HepG2 (cell line): ENCODE measurements around the gene NUDT13. TPM values are rescaled to one million over a fixed set of nuclear protein-coding genes. Genes with fewer than 3 reads are reported as not detected.

Experiments
- CERS6 ChIP-seq: sonication (generic); formaldehyde crosslinking; IDR thresholded peaks from 2 replicates; pipeline ENCODE4 v1.5.0; 2020; ENCODE audit warnings: missing genetic modification reagents
- GATA4 ChIP-seq: sonication (generic); IDR thresholded peaks from 2 replicates; pipeline ENCODE4 v1.6.1; 2016; ENCODE audit warnings: antibody characterized with exemption, low read depth, borderline replicate concordance
- JUNB ChIP-seq: sonication (generic); formaldehyde crosslinking; IDR thresholded peaks from 2 replicates; pipeline ENCODE4 v1.8.0; 2022; ENCODE audit warnings: missing genetic modification reagents, mild to moderate bottlenecking, borderline replicate concordance
- KLF13 ChIP-seq: sonication (generic); formaldehyde crosslinking; IDR thresholded peaks from 2 replicates; pipeline ENCODE4 v1.4.0; 2020; ENCODE audit warnings: mild to moderate bottlenecking, missing genetic modification reagents
- NCOA2 ChIP-seq: sonication (generic); formaldehyde crosslinking; IDR thresholded peaks from 2 replicates; pipeline ENCODE4 v1.8.0; 2022; ENCODE audit warnings: inconsistent platforms
- NONO ChIP-seq, 2 experiments: fragments of 450-650 bp in 1 of 2; sonication (generic) in 1 of 2; formaldehyde crosslinking in 1 of 2; IDR thresholded peaks in 1 of 2; conservative IDR thresholded peaks in 1 of 2; 2 replicates each; pipeline versions ENCODE4 v1.6.1 to v1.8.0; 2017 to 2022; ENCODE audit warnings: mild to moderate bottlenecking in 1 of 2, missing genetic modification reagents in 1 of 2, moderate library complexity in 1 of 2
- PLRG1 ChIP-seq: fragments of 450-650 bp; conservative IDR thresholded peaks from 2 replicates; pipeline ENCODE4 v1.6.1; 2016
- POLR2G ChIP-seq: fragments of 200-400 bp; formaldehyde crosslinking; IDR thresholded peaks from 2 replicates; pipeline ENCODE4 v1.6.1; 2018; ENCODE audit warnings: mild to moderate bottlenecking, low read depth, low read length, moderate library complexity
- RARA ChIP-seq: IDR thresholded peaks from 2 replicates; pipeline ENCODE4 v1.6.1; 2016; ENCODE audit warnings: missing genetic modification reagents, missing compliant biosample characterization
- RORA ChIP-seq: sonication (generic); formaldehyde crosslinking; IDR thresholded peaks from 2 replicates; pipeline ENCODE4 v1.5.0; 2020; ENCODE audit warnings: mild to moderate bottlenecking, missing genetic modification reagents, moderate library complexity
- SNAI1 ChIP-seq: sonication (generic); formaldehyde crosslinking; IDR thresholded peaks from 2 replicates; pipeline ENCODE4 v1.5.0; 2020; ENCODE audit warnings: mild to moderate bottlenecking, missing genetic modification reagents, borderline replicate concordance
- SOX5 ChIP-seq: IDR thresholded peaks from 2 replicates; pipeline ENCODE4 v1.6.1; 2016; ENCODE audit warnings: borderline replicate concordance
- ZBTB26 ChIP-seq: IDR thresholded peaks from 2 replicates; pipeline ENCODE4 v1.6.1; 2016; ENCODE audit warnings: missing compliant biosample characterization, missing genetic modification reagents, borderline replicate concordance
- ZFYVE20 ChIP-seq: sonication (generic); formaldehyde crosslinking; IDR thresholded peaks from 2 replicates; pipeline ENCODE4 v1.8.0; 2023; ENCODE audit warnings: low read depth, mild to moderate bottlenecking, moderate library complexity, missing genetic modification reagents, borderline replicate concordance
- ZNF362 ChIP-seq: sonication (generic); formaldehyde crosslinking; IDR thresholded peaks from 2 replicates; pipeline ENCODE4 v1.4.0; 2020; ENCODE audit warnings: missing genetic modification reagents, mild to moderate bottlenecking, borderline replicate concordance
- ZNF501 ChIP-seq: sonication (generic); formaldehyde crosslinking; IDR thresholded peaks from 2 replicates; pipeline ENCODE4 v1.5.1; 2020; ENCODE audit warnings: mild to moderate bottlenecking, moderate library complexity, missing genetic modification reagents
- ZNF512B ChIP-seq: sonication (generic); formaldehyde crosslinking; IDR thresholded peaks from 2 replicates; pipeline ENCODE4 v1.5.1; 2020; ENCODE audit warnings: missing genetic modification reagents, mild to moderate bottlenecking, borderline replicate concordance
- ZNF572 ChIP-seq: sonication (generic); formaldehyde crosslinking; IDR thresholded peaks from 2 replicates; pipeline ENCODE4 v1.5.1; 2020; ENCODE audit warnings: mild to moderate bottlenecking, missing genetic modification reagents
- ZNF75D ChIP-seq: sonication (generic); formaldehyde crosslinking; IDR thresholded peaks from 2 replicates; pipeline ENCODE4 v1.8.1; 2023; ENCODE audit warnings: missing genetic modification reagents, mild to moderate bottlenecking, borderline replicate concordance
- ZNF761 ChIP-seq: sonication (generic); formaldehyde crosslinking; conservative IDR thresholded peaks from 2 replicates; pipeline ENCODE4 v1.4.0; 2020; ENCODE audit warnings: mild to moderate bottlenecking, missing genetic modification reagents
- polyA plus RNA-seq, 8 experiments: library from polyadenylated mRNA; depleted of rRNA in 3 of 8; stranded (reverse) in 7 of 8; unstranded in 1 of 8; fragments of >200 nt; fragmentation: Illumina TruSeq in 4 of 8; extraction: Trizol in 4 of 8; gene quantifications; 2 replicates each; pipeline versions ENCODE4 v1.2.1 to v1.2.3, GENCODE V29; 2011 to 2016; ENCODE audit warnings: low read depth in 4 of 8, missing spikeins in 1 of 8, mixed read lengths in 1 of 8; ENCODE audit not compliant: insufficient read depth in 1 of 8
- total RNA-seq, 5 experiments: library from RNA; depleted of rRNA; stranded (reverse); fragments of >200 nt; fragmentation: Illumina TruSeq; extraction: Trizol; gene quantifications; 2 replicates each; pipeline ENCODE4 v1.2.3, GENCODE V29; 2016; ENCODE audit warnings: low read depth in 1 of 5

Gene NUDT13
- total and polyA plus RNA-seq, 2 of the 13 experiments (the other 11 are each of a cell fraction or from before 2014, with no cell fraction given), result 4.2 to 6.5 TPM

- TF ChIP-seq ZBTB26, result no peak
- peak; percentile 76; the same call in 1 of the 2 replicates for TF ChIP-seq SNAI1 (CRISPR knock-in tag)
- peak; percentile 72; the same call in 1 of the 2 replicates for TF ChIP-seq ZNF572 (CRISPR knock-in tag)
- peak; percentile 92 for TF ChIP-seq ZNF501
- TF ChIP-seq RORA (CRISPR knock-in tag), result no peak
- no peak for TF ChIP-seq PLRG1
- TF ChIP-seq JUNB (CRISPR knock-in tag), result no peak
- peak; percentile 69; the same call in 1 of the 2 replicates for TF ChIP-seq SOX5
- peak; percentile 47; the same call in 1 of the 2 replicates for TF ChIP-seq ZNF362 (CRISPR knock-in tag)
- TF ChIP-seq NONO (IDR thresholded peaks at IDR 0.05), result no peak
- TF ChIP-seq NONO (CRISPR knock-in tag; conservative IDR thresholded peaks at IDR 0.05), result peak; percentile 98
- TF ChIP-seq CERS6 (CRISPR knock-in tag), result no peak
- no peak for TF ChIP-seq ZFYVE20 (CRISPR knock-in tag)
- peak; percentile 98 for TF ChIP-seq POLR2G
- no peak; the same call in none of the 2 replicates for TF ChIP-seq NCOA2 (CRISPR knock-in tag)
- peak; percentile 79; the same call in 1 of the 2 replicates for TF ChIP-seq ZNF512B (CRISPR knock-in tag)
- 0 out of 2 replicates have a peak, but pooled peaks have one; percentile 63 for TF ChIP-seq KLF13 (CRISPR knock-in tag)
- TF ChIP-seq GATA4, result 0 out of 2 replicates have a peak, but pooled peaks have one; percentile 45
- peak; percentile 22; the same call in 1 of the 2 replicates for TF ChIP-seq RARA (CRISPR knock-in tag)
- TF ChIP-seq ZNF75D, result no peak
- peak; percentile 49; the same call in 1 of the 2 replicates for TF ChIP-seq ZNF761 (CRISPR knock-in tag)
Measured at GRCh38 chr10:73167783-73168464, 57.7 kb downstream of the NUDT13 start, which contains the start of the genes ECD and FAM149B1 (continued).
